Measurements from ENCODE around the gene MCCD1.

MCCD1 gene

DNA sequence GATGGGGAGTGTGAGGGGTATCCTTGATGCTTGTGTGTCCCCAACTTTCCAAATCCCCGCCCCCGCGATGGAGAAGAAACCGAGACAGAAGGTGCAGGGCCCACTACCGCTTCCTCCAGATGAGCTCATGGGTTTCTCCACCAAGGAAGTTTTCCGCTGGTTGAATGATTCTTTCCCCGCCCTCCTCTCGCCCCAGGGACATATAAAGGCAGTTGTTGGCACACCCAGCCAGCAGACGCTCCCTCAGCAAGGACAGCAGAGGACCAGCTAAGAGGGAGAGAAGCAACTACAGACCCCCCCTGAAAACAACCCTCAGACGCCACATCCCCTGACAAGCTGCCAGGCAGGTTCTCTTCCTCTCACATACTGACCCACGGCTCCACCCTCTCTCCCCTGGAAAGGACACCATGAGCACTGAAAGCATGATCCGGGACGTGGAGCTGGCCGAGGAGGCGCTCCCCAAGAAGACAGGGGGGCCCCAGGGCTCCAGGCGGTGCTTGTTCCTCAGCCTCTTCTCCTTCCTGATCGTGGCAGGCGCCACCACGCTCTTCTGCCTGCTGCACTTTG lies 46.7 kb downstream of the MCCD1 start, which contains the start of gene TNF:
Gene TNF, plus strand, starts transcription at position 231 of the 567 bp plus-strand sequence. Its CDS starts 177 bp downstream, at position 408.
- Histone ChIP-seq H3K4me1 (ENCODE audit: control insufficient read depth, low read length) (peaks cover 60% of the 10 kb centered on the region), H3K9me3 (ENCODE audit: control insufficient read depth, insufficient read depth, low read length) (no peaks in the 10 kb centered on the region), H3K4me3 (ENCODE audit: low read length) (peak within 1 kb of the TSS; percentile 35), H3K79me2 (ENCODE audit: control insufficient read depth, low read length) (no peaks in the 10 kb centered on the region), H4K20me1 (ENCODE audit: control insufficient read depth, insufficient read depth, low read depth, low read length) (no peaks in the 10 kb centered on the region), H3K36me3 (ENCODE audit: control insufficient read depth, low read length) (no peaks in the 10 kb centered on the region), H3F3A (ENCODE audit: control insufficient read depth, insufficient read depth) (peaks cover 7% of the 10 kb centered on the region), H3K4me2 (ENCODE audit: low read length) (peak within 1 kb of the TSS; percentile 21), H3K9me2 (replicated peaks; ENCODE audit: control insufficient read depth, low read length) (no peaks in the 10 kb centered on the region), H3K27ac (ENCODE audit: low read depth, low read length) (no peak within 1 kb of the TSS), H3K27me3 (ENCODE audit: control insufficient read depth, low read length) (peaks cover 82% of the 10 kb centered on the region)
- TF ChIP-seq, protein P1, sequence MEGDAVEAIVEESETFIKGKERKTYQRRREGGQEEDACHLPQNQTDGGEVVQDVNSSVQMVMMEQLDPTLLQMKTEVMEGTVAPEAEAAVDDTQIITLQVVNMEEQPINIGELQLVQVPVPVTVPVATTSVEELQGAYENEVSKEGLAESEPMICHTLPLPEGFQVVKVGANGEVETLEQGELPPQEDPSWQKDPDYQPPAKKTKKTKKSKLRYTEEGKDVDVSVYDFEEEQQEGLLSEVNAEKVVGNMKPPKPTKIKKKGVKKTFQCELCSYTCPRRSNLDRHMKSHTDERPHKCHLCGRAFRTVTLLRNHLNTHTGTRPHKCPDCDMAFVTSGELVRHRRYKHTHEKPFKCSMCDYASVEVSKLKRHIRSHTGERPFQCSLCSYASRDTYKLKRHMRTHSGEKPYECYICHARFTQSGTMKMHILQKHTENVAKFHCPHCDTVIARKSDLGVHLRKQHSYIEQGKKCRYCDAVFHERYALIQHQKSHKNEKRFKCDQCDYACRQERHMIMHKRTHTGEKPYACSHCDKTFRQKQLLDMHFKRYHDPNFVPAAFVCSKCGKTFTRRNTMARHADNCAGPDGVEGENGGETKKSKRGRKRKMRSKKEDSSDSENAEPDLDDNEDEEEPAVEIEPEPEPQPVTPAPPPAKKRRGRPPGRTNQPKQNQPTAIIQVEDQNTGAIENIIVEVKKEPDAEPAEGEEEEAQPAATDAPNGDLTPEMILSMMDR (IDR thresholded peaks at IDR 0.05; ENCODE audit: low read depth, low read length, poor library complexity, severe bottlenecking) = no peak
- no peak for TF ChIP-seq EZH2phosphoT487 (IDR thresholded peaks at IDR 0.05; ENCODE audit: borderline replicate concordance, low read length)

DNA sequence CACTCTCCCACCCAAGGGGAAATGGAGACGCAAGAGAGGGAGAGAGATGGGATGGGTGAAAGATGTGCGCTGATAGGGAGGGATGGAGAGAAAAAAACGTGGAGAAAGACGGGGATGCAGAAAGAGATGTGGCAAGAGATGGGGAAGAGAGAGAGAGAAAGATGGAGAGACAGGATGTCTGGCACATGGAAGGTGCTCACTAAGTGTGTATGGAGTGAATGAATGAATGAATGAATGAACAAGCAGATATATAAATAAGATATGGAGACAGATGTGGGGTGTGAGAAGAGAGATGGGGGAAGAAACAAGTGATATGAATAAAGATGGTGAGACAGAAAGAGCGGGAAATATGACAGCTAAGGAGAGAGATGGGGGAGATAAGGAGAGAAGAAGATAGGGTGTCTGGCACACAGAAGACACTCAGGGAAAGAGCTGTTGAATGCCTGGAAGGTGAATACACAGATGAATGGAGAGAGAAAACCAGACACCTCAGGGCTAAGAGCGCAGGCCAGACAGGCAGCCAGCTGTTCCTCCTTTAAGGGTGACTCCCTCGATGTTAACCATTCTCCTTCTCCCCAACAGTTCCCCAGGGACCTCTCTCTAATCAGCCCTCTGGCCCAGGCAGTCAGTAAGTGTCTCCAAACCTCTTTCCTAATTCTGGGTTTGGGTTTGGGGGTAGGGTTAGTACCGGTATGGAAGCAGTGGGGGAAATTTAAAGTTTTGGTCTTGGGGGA lies 47.4 kb downstream of the MCCD1 start:
- no peaks in the 10 kb centered on the region for H3K9me3 ChIP-seq (ENCODE audit: control insufficient read depth, insufficient read depth, low read length)
- no peaks in the 10 kb centered on the region for H4K20me1 ChIP-seq (ENCODE audit: control insufficient read depth, insufficient read depth, low read depth, low read length)
- H3K9me2 ChIP-seq (replicated peaks; ENCODE audit: control insufficient read depth, low read length) = no peaks in the 10 kb centered on the region
- H3K36me3 ChIP-seq (ENCODE audit: control insufficient read depth, low read length) = no peaks in the 10 kb centered on the region
- H3K27ac ChIP-seq (ENCODE audit: low read depth, low read length) = no peak overlapping the region
- no peaks in the 10 kb centered on the region for H3K79me2 ChIP-seq (ENCODE audit: control insufficient read depth, low read length)
- H3K4me2 ChIP-seq (ENCODE audit: low read length) = peak overlapping the region; percentile 21
- H3K4me3 ChIP-seq (ENCODE audit: low read length) = peak overlapping the region; percentile 35
- peaks cover 3% of the 10 kb centered on the region; the same call in 1 of the 2 replicates for H3F3A ChIP-seq (ENCODE audit: control insufficient read depth, insufficient read depth)
- TF ChIP-seq, protein P1 (IDR thresholded peaks at IDR 0.05; ENCODE audit: low read depth, low read length, poor library complexity, severe bottlenecking) = no peak
- TF ChIP-seq EZH2phosphoT487 (IDR thresholded peaks at IDR 0.05; ENCODE audit: borderline replicate concordance, low read length) = no peak
- peaks cover 85% of the 10 kb centered on the region for H3K27me3 ChIP-seq (ENCODE audit: control insufficient read depth, low read length)
- peaks cover 61% of the 10 kb centered on the region for H3K4me1 ChIP-seq (ENCODE audit: control insufficient read depth, low read length)

DNA sequence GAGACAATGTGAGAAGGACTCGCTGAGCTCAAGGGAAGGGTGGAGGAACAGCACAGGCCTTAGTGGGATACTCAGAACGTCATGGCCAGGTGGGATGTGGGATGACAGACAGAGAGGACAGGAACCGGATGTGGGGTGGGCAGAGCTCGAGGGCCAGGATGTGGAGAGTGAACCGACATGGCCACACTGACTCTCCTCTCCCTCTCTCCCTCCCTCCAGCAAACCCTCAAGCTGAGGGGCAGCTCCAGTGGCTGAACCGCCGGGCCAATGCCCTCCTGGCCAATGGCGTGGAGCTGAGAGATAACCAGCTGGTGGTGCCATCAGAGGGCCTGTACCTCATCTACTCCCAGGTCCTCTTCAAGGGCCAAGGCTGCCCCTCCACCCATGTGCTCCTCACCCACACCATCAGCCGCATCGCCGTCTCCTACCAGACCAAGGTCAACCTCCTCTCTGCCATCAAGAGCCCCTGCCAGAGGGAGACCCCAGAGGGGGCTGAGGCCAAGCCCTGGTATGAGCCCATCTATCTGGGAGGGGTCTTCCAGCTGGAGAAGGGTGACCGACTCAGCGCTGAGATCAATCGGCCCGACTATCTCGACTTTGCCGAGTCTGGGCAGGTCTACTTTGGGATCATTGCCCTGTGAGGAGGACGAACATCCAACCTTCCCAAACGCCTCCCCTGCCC lies 48.3 kb downstream of the MCCD1 start:
- H3K4me1 ChIP-seq (ENCODE audit: control insufficient read depth, low read length) = peaks cover 61% of the 10 kb centered on the region
- H3K79me2 ChIP-seq (ENCODE audit: control insufficient read depth, low read length) = no peaks in the 10 kb centered on the region
- no peak for TF ChIP-seq EZH2phosphoT487 (IDR thresholded peaks at IDR 0.05; ENCODE audit: borderline replicate concordance, low read length)
- TF ChIP-seq, protein P1 (IDR thresholded peaks at IDR 0.05; ENCODE audit: low read depth, low read length, poor library complexity, severe bottlenecking) = no peak
- H3F3A ChIP-seq (ENCODE audit: control insufficient read depth, insufficient read depth) = peaks cover 3% of the 10 kb centered on the region; the same call in 1 of the 2 replicates
- no peak overlapping the region for H3K27ac ChIP-seq (ENCODE audit: low read depth, low read length)
- H3K36me3 ChIP-seq (ENCODE audit: control insufficient read depth, low read length) = no peaks in the 10 kb centered on the region
- no peaks in the 10 kb centered on the region for H4K20me1 ChIP-seq (ENCODE audit: control insufficient read depth, insufficient read depth, low read depth, low read length)
- H3K27me3 ChIP-seq (ENCODE audit: control insufficient read depth, low read length) = peaks cover 85% of the 10 kb centered on the region
- peak overlapping the region; percentile 34 for H3K4me3 ChIP-seq (ENCODE audit: low read length)
- H3K9me2 ChIP-seq (replicated peaks; ENCODE audit: control insufficient read depth, low read length) = no peaks in the 10 kb centered on the region
- H3K9me3 ChIP-seq (ENCODE audit: control insufficient read depth, insufficient read depth, low read length) = no peaks in the 10 kb centered on the region
- H3K4me2 ChIP-seq (ENCODE audit: low read length) = peak overlapping the region; percentile 21

Measured in DOHH2 (cell line).